ENCODE measurements around the gene LSM3.
"Not testable (repeated sequence)": the region's sequence is repeated elsewhere in the genome, so short reads cannot be mapped to it uniquely, and the experiment has no call there.

Gene LSM3

DNA sequence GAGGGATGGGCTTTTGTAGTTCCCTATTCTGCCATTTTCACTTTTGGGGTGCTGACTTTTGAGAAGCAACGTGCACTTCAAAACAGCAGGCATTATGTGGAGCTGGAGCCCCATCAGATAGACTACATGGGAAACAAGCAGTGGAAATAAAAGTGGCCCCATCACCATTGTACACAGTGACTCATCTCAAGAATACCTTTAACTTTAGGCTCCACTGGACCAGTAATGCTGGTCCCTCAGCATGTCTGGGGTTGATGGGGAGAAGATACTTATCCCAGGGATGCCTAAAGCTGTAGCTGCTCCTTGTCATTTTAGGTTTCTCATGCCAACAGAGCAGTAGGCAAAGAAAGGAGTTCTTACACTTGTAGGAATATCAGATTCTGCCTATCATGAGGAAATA, 45.0 kb downstream of the LSM3 start:
- DNase-seq, result peak; percentile 47

DNA sequence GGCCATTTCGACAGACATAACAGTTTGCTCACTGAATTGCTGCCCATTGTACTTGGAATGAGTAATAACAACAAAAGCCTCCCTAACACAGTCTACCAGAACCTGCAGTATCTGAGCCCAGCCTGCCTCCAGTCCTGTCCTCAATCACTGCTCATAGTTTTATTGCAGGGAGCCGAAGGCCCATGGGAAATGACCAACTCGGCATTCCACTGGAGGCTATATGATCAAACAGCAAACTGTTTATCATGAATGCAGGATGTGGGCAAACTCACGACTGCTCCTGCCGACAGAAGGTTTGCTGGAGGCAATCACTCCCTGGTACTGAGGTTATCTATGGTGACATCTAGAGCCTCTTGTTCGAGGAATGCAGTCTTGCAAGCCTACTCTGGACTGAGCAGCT, 46.3 kb downstream of the LSM3 start:
- no peak for DNase-seq

- DNase-seq, result no peak
These were observed 46.8 kb downstream of the LSM3 start for GRCh38 chr3:14225421-14225820.

- DNase-seq, result not testable (repeated sequence)
These were observed 47.7 kb downstream of the LSM3 start for GRCh38 chr3:14226351-14226750.

- no peak for DNase-seq
These were observed 49.2 kb downstream of the LSM3 start for GRCh38 chr3:14227856-14228255.

DNA sequence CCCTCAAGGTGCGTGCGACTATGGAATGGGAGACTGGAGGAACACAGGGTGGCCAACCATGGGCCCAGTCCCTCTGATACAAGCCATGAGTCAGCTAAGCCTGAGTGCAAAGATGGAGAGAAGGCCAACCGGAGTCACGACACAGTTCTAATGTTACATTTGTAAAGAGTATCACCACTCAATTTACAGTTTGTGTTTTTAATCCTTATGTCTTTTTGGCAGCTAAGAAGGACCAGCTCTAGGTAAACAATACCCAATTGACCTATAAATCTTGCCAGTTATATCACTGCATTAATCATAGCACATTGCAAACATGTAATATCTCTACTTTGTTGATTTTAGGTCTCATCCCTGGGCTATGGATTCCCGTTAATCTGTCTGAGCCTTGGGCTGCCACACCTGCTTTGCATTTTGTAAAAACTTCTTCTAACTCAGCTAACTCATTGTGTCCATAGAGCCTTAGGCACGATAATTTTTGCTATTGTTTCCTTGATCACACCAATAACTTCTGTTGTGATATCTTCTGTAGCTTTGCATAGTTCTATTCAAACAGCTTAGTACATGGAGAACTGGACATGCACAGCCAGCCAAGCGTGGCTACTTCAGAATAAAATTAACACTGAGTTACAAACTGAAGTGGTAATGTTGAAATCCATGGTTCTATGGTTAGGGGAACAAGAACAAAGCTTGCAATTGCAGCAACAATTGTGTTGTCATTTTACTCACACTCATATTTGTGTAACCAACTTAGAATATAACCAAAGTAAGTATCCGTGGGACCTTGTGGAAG, 50.3 kb downstream of the LSM3 start:
- no peak for DNase-seq

- DNase-seq, result not testable (repeated sequence)
These were observed 51.1 kb downstream of the LSM3 start for GRCh38 chr3:14229695-14230094.

GRCh38 chr3:14230729-14231128, 52.1 kb downstream of the LSM3 start:
- DNase-seq, result no peak

DNA sequence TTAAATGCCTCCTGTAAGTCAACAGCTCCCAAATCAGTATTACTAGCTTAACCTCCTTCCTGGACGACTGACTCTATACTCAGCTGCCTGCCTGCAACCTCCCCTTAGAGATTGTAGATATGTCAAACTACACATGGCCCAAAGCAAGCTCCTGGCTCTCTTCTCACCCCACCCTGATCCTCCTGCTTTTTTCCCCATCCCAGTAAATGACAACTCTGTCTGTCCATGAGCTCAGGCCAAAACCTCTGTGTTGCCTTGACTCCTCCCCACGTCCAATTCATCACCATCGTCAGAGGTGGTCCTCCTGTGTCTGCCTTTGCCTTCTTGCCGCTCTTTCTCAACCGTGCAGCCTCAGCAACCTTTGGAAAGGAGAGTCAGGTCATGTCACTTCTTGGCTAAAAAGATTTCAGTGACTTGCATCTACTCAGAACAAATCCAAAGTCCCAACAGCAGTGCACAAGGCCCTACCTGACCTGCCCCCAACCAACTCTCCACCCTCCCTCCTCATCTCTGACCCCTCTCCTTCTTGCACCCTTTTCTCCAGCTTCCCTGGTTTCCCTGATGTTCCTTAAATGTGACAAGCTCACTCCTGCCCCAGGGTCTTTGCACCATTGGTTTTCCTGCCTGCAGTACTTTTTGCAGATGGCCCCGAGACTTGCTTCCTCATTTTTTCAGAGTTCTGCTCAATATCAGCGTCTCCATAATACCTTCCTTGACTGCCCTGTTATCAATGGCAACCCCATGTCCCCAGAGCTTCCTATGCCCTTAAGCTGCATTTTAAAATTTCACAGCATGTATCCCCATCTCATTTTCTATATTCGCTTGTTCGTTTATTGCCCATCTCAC, 52.8 kb downstream of the LSM3 start:
- peak; percentile 55 for DNase-seq

GRCh38 chr3:14231998-14232501, 53.4 kb downstream of the LSM3 start:
- DNase-seq, result no peak

DNA sequence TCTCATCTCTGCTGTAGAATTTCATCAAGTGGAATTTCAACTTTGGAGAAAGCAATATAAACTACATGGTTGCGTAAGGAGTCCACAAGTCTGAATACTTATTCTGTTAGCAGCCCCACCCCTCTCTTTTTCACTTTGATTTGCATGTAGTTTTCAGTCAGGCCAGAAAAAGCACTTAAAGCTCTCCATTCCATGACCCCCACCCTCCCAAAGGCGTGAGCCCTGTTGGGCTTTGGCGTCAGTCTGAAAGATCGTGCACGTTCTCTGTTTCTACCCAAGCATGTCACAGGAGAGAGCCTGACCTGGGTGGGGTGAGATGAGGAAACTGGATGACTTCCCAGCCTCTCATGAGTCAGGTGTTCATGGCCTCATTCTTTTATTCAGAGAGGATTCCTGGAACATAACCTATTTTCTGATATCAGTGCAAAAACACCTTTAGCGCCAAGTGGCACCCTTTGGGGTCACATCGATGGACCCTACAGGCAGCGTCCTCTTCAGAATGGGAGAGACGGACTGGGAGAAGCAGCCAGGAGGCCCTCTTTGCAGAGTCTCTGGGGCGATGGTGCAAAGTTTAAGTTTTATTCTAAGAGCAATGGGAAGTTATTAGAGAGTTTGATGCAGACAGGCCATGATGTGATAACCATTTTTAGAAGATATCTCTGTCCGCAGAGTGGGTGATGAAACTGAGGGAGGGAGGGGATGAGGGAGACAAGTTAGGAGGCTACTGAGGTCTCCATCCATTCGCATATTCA, 55.8 kb downstream of the LSM3 start:
- DNase-seq, result peak; percentile 67

GRCh38 chr3:14235003-14235911, 56.6 kb downstream of the LSM3 start:
- peak; percentile 12 for DNase-seq

DNA sequence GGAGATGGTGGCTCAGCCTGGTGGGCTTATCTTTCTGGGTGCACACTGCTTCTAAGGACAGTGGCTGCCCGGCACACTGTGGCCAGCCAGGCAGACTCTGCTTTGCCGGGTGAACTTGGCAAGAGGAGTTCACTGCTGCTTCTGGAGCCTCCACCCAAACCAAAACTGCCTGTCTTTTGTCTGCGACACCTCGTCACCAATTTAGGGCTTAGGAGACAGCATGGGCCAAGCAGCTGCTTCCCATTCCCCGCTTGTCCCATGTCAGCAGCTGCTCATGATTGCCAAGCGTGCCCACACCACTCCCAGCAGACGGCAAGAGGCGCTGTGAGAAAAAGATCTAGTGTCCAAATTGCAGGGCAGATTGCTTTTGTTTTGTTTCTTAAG, 57.3 kb downstream of the LSM3 start:
- peak; percentile 44 for DNase-seq

DNA sequence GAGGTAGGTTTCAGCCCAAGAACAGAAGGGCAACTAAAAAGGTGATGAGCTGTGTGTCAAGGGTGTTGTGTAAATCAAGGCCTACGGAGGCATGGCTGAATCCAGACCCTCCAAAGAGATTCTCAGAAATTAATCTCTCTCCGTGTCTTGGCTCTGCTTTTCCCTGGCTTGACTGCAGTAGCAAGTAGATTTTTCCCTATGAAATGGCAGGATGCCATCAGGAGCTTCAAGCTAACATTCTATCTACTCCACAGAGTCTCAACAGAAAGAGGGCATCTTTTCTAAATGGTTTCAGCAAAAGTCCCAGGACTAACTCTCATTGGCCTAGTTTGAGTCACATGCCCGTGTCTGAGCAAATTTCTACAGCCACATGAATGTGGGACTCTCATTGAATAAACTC, 58.3 kb downstream of the LSM3 start:
- DNase-seq, result no peak

DNA sequence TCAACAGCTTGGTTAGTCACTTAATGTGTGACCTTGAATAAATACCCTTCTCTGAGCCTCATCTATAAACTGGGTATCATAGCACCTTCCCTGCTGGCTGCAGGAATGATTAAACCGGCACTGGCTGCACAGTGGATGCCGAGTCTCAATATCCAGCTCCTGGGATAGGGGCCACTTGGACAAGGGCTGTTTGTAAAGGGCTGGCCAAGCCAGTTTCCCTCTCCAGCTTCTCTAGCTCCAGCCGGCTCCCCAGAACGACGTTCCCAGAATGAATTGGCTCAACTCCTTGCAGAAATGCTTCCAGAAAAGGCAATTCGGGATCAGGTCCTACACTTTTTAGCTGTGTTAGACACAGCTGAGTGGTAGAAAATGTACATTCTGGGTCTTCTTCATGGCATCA, 58.8 kb downstream of the LSM3 start:
- DNase-seq, result no peak

- DNase-seq, result no peak
These were observed 59.7 kb downstream of the LSM3 start for GRCh38 chr3:14238356-14238755.

DNA sequence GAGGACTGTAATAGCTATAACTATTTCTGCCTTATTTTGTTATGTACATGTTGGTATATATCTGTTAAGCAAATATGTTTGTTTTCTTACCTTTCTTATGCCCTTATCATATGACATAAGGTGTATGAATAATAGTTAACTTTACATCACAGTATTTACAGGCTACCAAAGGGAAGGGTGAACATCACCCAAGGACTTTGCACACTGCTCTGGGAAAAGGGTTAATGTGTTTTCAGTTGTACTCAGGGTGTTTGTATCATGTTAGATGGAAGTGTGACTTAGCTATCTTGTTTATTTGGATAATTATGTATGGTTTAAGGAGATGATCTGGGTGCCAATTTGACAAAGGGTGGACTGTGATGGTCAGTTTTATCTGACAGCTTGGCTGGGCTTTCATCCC, 60.3 kb downstream of the LSM3 start:
- DNase-seq, result no peak

DNA sequence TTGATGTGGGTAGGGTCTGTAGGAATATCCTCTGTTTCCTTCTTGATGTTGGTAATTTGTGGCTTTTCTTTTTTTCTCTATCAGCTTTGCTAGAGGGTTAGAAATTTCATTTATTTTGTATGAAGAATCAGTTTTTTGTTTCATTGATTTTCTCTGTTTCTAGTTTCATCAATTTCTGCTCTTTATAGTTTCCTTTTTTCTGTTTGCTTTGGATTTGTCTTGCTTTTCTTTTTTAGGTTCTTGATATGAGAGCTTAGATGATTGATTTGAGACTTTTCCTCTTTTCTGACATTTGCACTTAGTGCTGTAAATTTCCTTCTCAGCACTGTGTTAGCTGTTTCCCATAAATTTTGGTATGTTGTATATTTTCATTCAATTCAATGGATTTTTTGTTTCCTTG, 61.3 kb downstream of the LSM3 start:
- DNase-seq, result no peak

GRCh38 chr3:14240366-14240765, 61.7 kb downstream of the LSM3 start:
- no peak for DNase-seq

DNA sequence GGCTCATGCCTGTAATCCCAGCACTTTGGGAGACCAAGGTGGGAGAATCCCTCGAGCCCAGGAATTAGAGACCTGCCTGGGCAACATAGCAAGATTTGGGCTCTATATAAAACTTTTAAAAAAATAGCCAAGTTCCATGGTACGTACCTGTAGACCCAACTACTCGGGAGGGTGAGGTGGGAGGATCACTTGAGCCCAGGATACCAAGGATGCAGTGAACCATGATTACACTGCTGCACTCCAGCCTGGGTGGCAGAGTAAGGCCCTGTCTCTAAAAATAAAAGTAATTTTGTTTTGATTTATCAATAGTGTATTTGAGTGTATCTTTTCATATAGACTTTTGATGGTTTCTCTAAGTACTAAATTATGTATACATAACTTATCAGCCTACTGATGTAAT, 63.1 kb downstream of the LSM3 start:
- no peak for DNase-seq

DNA sequence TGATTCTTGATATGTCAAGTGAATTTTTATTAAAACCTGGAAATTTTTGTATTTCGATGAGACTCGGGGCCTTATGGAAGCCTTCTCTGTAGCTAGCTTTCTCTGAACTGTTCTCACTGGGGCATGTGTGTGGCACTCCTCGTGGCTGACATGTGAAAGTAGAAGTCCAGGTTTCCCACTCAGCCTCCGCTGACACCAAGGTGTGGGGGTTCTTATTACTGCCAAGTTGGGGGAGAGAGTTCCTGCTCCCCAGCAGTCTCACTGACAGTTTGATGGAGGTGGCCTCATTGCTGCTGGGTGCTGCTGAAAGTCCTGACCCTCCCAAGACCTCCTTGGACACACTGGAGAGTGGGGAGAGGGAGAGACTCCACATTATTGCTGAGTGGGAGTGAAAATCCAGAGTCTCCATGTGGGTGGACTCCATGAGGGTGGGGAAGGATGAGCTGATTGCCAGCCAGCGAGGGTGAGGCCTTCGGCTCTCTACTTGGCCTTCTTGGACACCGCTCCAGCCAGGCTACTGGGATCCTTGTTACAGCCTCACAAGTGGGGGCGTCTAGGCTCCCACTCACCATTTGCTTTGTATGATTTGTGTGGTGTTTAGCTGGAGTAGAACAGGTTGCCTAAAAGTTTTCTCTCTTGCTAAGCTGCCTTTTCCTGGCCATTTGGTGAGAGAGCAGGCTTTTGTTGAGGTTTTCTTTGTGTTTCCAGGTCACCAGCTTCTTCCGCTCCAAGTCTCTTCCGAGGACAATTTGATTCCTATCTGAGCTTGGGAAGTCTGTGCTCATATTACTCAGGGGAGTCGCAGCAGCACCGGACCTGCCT, 64.1 kb downstream of the LSM3 start:
- DNase-seq, result no peak

Measured in hematopoietic multipotent progenitor cell treated with erythropoietin and hydrocortisone succinate and interleukin-3 and kit ligand, for 8 days (in vitro differentiated cells).